ENCODE data around the gene TXN. TPM values are rescaled to one million over a fixed set of nuclear protein-coding genes. Genes with fewer than 3 reads are reported as not detected.

Gene TXN
- total RNA-seq, 3 donors from 2014 or later (not counting 1 experiment from before 2014, with no cell fraction given), result 27.2 to 41.9 (median 36.8) TPM

- Mint-ChIP-seq H3K27me3 (ENCODE audit: low read depth in 2 of 2) (no peaks in the 10 kb centered on the region), H3K9me3 (no peaks in the 10 kb centered on the region)
- no peak overlapping the region for H3K27ac ChIP-seq (ENCODE audit: low read length)
Observed at GRCh38 chr9:110241858-110242321, 14.4 kb downstream of the TXN start.

GRCh38 chr9:110241260-110241857 lies 14.9 kb downstream of the TXN start:
- H3K4me3 ChIP-seq (ENCODE audit: low read length), result no peak overlapping the region
- Mint-ChIP-seq H3K36me3 (no peaks in the 10 kb centered on the region), H3K27ac (no peak overlapping the region), H3K27me3 (ENCODE audit: low read depth in 2 of 2) (no peaks in the 10 kb centered on the region), H3K9me3 (no peaks in the 10 kb centered on the region), H3K4me1 (no peaks in the 10 kb centered on the region), H3K4me3 (no peak overlapping the region)
- H3K27me3 ChIP-seq (ENCODE audit: control insufficient read depth, insufficient read depth, low read length), result no peaks in the 10 kb centered on the region
- no peaks in the 10 kb centered on the region for H3K4me1 ChIP-seq (ENCODE audit: control insufficient read depth, insufficient read depth, low read length)
- DNase-seq (no peak), ATAC-seq (no peak)
- TF ChIP-seq CTCF (IDR thresholded peaks at IDR 0.05), result no peak
- no peaks in the 10 kb centered on the region for H3K9me3 ChIP-seq (ENCODE audit: control insufficient read depth, insufficient read depth, low read length)
- peaks cover 15% of the 10 kb centered on the region for H3K36me3 ChIP-seq (ENCODE audit: control insufficient read depth, insufficient read depth, low read length)
- no peak overlapping the region for H3K27ac ChIP-seq (ENCODE audit: low read length)
- intact Hi-C loops (cut with micrococcal nuclease), result no loop called here
- WGBS (ENCODE audit: insufficient coverage), result no CpG with 5 or more reads among the region's 3 CpGs

More at GRCh38 chr9:110241858-110242321, 14.4 kb downstream of the TXN start:
- no peak overlapping the region for H3K27ac Mint-ChIP-seq
- no peaks in the 10 kb centered on the region for H3K4me1 Mint-ChIP-seq
- 93% methylated on average over 1 of the region's 1 CpG for WGBS (ENCODE audit: insufficient coverage)
- H3K9me3 ChIP-seq (ENCODE audit: control insufficient read depth, insufficient read depth, low read length), result no peaks in the 10 kb centered on the region
- H3K27me3 ChIP-seq (ENCODE audit: control insufficient read depth, insufficient read depth, low read length), result no peaks in the 10 kb centered on the region
- no peaks in the 10 kb centered on the region for H3K4me1 ChIP-seq (ENCODE audit: control insufficient read depth, insufficient read depth, low read length)
- no peak overlapping the region for H3K4me3 ChIP-seq (ENCODE audit: low read length)
- ATAC-seq (no peak), DNase-seq (no peak)
- peaks cover 19% of the 10 kb centered on the region for H3K36me3 ChIP-seq (ENCODE audit: control insufficient read depth, insufficient read depth, low read length)
- TF ChIP-seq CTCF (IDR thresholded peaks at IDR 0.05), result no peak
- H3K36me3 Mint-ChIP-seq, result no peaks in the 10 kb centered on the region
- H3K4me3 Mint-ChIP-seq, result no peak overlapping the region
- intact Hi-C loops (cut with micrococcal nuclease), result no loop called here

- Histone ChIP-seq H3K27me3 (ENCODE audit: control insufficient read depth, insufficient read depth, low read length) (no peaks in the 10 kb centered on the region), H3K4me1 (ENCODE audit: control insufficient read depth, insufficient read depth, low read length) (no peaks in the 10 kb centered on the region), H3K36me3 (ENCODE audit: control insufficient read depth, insufficient read depth, low read length) (peaks cover 11% of the 10 kb centered on the region), H3K27ac (ENCODE audit: low read length) (no peak overlapping the region), H3K4me3 (ENCODE audit: low read length) (no peak overlapping the region), H3K9me3 (ENCODE audit: control insufficient read depth, insufficient read depth, low read length) (no peaks in the 10 kb centered on the region)
- no peaks in the 10 kb centered on the region for H3K4me1 Mint-ChIP-seq
- H3K27ac Mint-ChIP-seq, result no peak overlapping the region
- H3K9me3 Mint-ChIP-seq, result no peaks in the 10 kb centered on the region
- intact Hi-C loops (cut with micrococcal nuclease), result no loop called here
- H3K36me3 Mint-ChIP-seq, result no peaks in the 10 kb centered on the region
- no peaks in the 10 kb centered on the region for H3K27me3 Mint-ChIP-seq (ENCODE audit: low read depth in 2 of 2)
- DNase-seq (no peak), ATAC-seq (no peak)
- TF ChIP-seq CTCF (IDR thresholded peaks at IDR 0.05), result no peak
- 93% methylated on average over 1 of the region's 1 CpG for WGBS (ENCODE audit: insufficient coverage)
- no peak overlapping the region for H3K4me3 Mint-ChIP-seq
Observed at GRCh38 chr9:110240198-110240597, 16.1 kb downstream of the TXN start.

GRCh38 chr9:110228321-110228720 lies 28.0 kb downstream of the TXN start:
- ATAC-seq (no peak), DNase-seq (no peak)
- H3K36me3 ChIP-seq (ENCODE audit: control insufficient read depth, insufficient read depth, low read length), result no peaks in the 10 kb centered on the region
- 93% methylated on average over 2 of the region's 2 CpGs for WGBS (ENCODE audit: insufficient coverage)
- H3K27ac ChIP-seq (ENCODE audit: low read length), result no peak overlapping the region
- H3K27me3 ChIP-seq (ENCODE audit: control insufficient read depth, insufficient read depth, low read length), result peaks cover 3% of the 10 kb centered on the region
- no peak for TF ChIP-seq CTCF (IDR thresholded peaks at IDR 0.05)
- Mint-ChIP-seq H3K36me3 (no peaks in the 10 kb centered on the region), H3K9me3 (no peaks in the 10 kb centered on the region), H3K27me3 (ENCODE audit: low read depth in 2 of 2) (peaks cover 0 to 2% of the 10 kb centered on the region in 2 donors), H3K4me1 (no peaks in the 10 kb centered on the region), H3K4me3 (no peak overlapping the region), H3K27ac (no peak overlapping the region)
- no peaks in the 10 kb centered on the region for H3K4me1 ChIP-seq (ENCODE audit: control insufficient read depth, insufficient read depth, low read length)
- no peaks in the 10 kb centered on the region for H3K9me3 ChIP-seq (ENCODE audit: control insufficient read depth, insufficient read depth, low read length)
- no peak overlapping the region for H3K4me3 ChIP-seq (ENCODE audit: low read length)
- intact Hi-C loops (cut with micrococcal nuclease), result no loop called here
